IPS-NIHi11 (cell line): Measurements from ENCODE around the gene GPC5.
A peak's percentile ranks its signal among the peaks of the same experiment; 100 is the strongest.

Experiments
- DNase-seq: peaks from one replicate; pipeline ENCODE4 v3.0.0; 2012; ENCODE audit warnings: mixed read lengths, low spot score

GPC5 gene

GRCh38 chr13:91986761-91987483 is 588.5 kb downstream of the GPC5 start:
- no peak for DNase-seq

GRCh38 chr13:91988331-91988730 is 589.9 kb downstream of the GPC5 start:
- DNase-seq, result no peak

GRCh38 chr13:92012787-92013186 is 614.4 kb downstream of the GPC5 start:
- DNase-seq, result no peak

DNA sequence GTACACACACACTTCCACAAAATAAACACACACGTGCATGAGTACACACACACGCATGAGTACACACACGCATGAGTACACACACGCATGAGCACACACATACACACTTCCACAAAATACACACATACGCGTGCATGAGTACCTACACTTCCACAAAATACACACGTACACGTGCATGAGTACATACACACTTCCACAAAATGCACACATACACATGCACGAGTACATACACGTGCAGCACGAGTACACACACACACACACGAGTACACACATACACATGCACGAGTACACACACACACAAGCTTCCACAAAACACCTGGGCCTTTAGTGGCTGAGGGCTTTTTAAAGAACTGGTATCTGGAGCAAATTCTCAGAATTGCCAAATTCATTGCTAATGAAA is 619.3 kb downstream of the GPC5 start:
- no peak for DNase-seq

GRCh38 chr13:92028695-92029094 is 630.3 kb downstream of the GPC5 start:
- no peak for DNase-seq

- DNase-seq, result no peak
Observed at GRCh38 chr13:92029641-92030040, 631.2 kb downstream of the GPC5 start.

GRCh38 chr13:92038905-92039304 is 640.5 kb downstream of the GPC5 start:
- DNase-seq, result no peak

- DNase-seq, result no peak
Observed at GRCh38 chr13:92042522-92042921, 644.1 kb downstream of the GPC5 start.

GRCh38 chr13:92044351-92044750 is 645.9 kb downstream of the GPC5 start:
- no peak for DNase-seq

- no peak for DNase-seq
Observed at GRCh38 chr13:92054389-92054788, 656.0 kb downstream of the GPC5 start.

DNA sequence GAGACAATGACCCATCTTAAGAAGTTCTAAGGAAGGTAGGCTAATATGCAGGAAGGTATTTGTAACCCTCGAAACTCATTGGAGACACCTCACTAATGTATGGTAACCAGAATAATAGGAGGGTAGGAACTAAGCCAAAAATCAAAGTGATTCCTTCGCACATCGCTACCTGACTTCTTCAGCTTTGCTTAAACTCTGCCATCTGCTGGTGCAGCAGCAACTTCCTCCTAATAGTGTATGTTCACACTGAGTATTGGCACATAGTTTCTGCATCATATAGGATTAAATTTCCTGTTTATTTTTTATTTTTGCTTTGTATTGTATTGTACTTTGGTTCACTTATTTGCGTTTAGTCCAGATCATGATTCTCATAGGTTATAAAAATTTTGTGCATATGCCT is 676.2 kb downstream of the GPC5 start:
- DNase-seq, result peak; percentile 33

DNA sequence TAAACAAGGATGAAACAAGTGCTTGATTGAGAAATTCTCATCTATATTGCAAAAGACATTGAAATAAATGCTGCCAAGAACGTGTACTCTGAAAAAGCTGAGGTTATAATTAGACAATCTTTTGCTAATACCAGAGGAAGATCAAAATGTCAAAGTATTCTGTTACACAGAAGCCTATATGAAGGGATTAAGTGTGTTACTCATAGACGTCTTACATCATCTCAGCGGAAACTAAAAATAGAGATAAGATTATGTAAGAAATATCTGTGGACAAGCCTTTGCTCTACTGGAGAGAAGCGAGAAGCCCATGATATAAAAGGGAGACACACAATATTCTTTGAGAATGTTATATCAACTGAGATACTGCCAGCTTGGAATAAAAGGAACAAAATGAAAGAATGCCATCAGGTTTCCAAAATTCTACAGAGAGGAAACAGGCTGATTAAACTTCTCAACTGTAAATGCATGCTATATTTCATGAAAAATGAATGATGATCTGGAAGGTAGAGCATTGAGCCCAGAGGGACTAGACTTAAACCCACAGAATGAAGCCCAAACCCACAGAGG is 699.0 kb downstream of the GPC5 start:
- DNase-seq, result no peak

DNA sequence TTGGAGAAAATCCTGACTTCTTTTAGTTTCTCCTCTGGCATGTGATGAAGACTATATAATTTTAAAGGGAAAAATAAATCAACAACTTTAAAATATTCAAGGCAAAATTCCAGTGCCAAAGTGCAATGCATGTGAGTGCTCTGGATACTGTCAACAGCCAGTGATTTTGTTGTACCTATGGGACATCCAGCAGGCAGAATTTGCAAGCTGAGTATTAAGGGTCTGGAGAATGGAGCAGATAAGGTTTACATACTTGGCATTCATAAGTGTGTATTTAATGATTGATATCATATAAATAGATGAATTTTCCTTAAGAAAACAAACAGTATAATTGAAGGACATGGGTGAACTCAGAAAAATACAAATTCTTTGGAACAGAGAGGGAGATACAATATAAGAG is 703.4 kb downstream of the GPC5 start:
- no peak for DNase-seq

DNA sequence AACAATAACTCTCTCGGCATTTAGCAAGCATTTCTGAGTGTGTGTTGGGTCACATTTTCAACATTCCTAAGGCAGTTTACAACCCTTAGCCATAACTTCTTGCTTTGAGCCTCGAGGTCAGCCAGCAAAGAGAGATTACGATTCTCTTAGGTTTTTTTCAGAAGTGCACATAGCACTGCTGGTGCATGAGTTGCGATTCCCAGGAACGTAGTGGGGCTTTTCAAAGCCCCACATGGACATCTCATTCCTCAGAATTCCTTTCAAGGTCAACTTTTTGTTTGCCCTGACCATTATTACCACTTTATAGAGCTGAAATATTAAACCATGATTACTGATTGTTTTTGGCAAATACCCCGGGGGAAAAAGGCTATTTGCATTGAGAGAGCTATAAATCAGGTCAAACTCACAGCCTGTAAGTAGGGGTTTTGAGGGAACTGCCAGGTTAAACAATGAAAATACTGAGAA is 705.3 kb downstream of the GPC5 start:
- DNase-seq, result no peak

DNA sequence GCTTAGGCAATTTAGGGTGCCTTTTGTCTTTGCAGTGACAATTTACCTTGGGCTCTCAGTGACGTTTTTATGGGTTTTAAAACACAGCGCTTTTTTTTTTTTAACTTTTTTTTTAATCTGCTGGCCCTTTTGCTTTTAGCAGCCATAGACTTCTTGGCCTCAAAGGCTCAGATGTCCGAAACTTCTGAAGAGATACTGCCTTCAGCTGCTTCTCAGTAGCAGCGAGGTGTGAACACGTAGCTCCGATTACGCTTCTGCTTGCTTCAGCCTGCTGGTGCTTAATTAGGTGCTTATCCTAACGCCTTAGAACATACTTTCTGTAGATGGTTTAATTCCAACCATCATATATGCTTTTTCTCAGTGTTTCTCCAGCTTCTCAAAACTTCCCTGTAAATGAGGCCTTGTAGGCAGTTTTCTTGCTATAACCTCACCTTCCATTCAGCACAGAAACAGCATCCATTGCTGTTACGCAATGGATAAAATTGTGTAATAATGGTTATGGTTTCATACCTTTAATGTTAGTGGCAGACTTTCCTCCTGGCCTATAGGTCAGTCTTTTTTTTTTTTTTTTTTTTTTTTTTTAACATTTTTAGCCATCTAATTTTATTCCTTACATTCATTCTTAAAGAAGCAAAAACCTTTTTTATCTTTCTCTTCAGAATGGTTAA is 723.9 kb downstream of the GPC5 start:
- no peak for DNase-seq

- no peak for DNase-seq
Observed at GRCh38 chr13:92126399-92126798, 728.0 kb downstream of the GPC5 start.

DNA sequence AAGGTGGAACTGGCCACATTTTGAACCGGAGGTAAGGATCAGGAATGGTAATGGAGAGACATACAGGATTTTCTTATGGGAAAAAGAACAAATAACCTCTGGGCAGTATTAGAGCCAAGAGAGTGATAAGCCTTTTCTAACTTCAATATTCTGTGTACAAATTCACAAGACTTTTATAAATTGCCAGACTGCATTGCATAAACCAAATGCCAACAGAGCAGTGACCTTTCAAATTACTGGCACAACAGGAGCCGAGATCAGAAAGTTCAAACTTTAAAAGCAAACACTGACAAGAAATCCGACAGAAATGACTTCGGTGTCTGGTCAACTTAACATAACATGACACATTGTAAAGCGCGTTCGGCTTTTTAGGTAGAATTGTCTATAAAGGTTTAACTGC is 737.1 kb downstream of the GPC5 start:
- no peak for DNase-seq

DNA sequence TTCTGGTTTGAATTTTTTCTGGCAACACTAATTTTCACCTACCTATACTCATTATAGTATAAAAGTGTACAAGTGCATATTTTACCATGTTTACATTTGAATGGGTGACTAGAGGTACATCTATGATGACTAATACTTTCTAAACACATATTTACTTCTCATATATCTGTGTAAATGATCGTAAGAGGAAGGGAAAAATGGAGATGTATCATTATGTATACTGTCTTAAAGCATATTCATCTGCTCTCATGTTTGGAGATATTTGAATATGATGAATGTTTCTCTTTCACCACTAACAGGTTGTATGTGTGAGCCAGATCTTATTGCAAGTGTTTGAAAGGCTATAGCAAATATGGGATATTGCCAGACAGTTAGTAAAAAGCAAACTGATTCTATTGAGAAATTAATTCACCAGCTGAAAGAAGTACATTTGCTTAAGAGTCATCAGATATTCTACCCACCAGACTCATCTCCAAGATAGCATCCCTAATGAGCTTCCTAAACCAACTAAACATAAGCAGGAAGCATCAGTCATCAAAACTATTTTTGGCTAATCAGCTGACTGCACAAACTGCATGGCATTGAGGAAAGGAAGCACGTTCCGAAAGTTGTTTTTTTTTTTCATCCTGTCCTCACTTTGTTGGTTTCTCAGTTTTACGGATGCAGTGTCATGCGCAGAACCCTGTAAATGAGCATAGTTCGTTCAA is 738.2 kb downstream of the GPC5 start:
- DNase-seq, result no peak

- no peak for DNase-seq
Observed at GRCh38 chr13:92137520-92137919, 739.1 kb downstream of the GPC5 start.

- DNase-seq, result no peak
Observed at GRCh38 chr13:92143766-92144165, 745.3 kb downstream of the GPC5 start.

- no peak for DNase-seq
Observed at GRCh38 chr13:92150606-92151005, 752.2 kb downstream of the GPC5 start.

GRCh38 chr13:92158346-92158745 is 759.9 kb downstream of the GPC5 start:
- no peak for DNase-seq

DNA sequence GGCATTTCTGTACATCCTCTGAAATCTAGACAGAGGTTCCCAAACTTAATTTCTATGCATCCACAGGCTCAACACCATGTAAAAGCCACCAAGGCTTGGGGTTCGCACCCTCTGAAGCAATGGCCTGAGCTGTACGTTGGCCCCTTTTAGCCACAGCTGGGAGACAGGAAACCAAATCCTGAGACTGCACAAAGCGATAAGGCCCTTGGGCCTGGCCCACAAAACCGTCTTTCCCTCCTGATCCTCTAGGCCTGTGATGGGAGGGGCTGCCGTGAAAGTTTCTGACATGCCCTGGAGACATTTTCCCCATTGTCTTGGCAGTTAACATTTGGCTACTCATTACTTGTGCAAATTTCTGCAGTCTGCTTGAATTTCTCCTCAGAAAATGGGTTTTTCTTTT is 766.4 kb downstream of the GPC5 start:
- DNase-seq, result no peak
